Ovary (tissue), 9 donors: ENCODE data around the gene DPYSL5. TPM values are rescaled to one million over a fixed set of nuclear protein-coding genes. Genes with fewer than 3 reads are reported as not detected.

ENCODE experiments used
- DNase-seq, 5 donors: peaks; one replicate each; pipeline ENCODE4 v3.0.0-alpha.2; 2019 to 2020
- H3K27ac ChIP-seq, 2 donors: fragments of 200-600 bp; one replicate each; pipeline versions ENCODE4 v1.5.1 to v1.8.0; 2019 to 2022
- H3K27me3 ChIP-seq: fragments of 200-600 bp; one replicate; pipeline ENCODE4 v1.8.0; 2022
- H3K36me3 ChIP-seq: fragments of 200-600 bp; sonication (generic); one replicate; pipeline ENCODE4 v1.5.1; 2019
- H3K4me1 ChIP-seq: one replicate; pipeline ENCODE4 v1.8.1; 2013; ENCODE audit warnings: mild to moderate bottlenecking, moderate library complexity; ENCODE audit not compliant: insufficient read depth
- H3K4me3 ChIP-seq: fragments of 200-600 bp; sonication (generic); one replicate; pipeline ENCODE4 v1.5.1; 2017
- H3K9me3 ChIP-seq, 2 donors: fragments of 200-600 bp in 1 of 2; sonication (generic) in 1 of 2; one replicate each; pipeline versions ENCODE4 v1.5.1 to v1.8.1; 2013 to 2019; ENCODE audit warnings: mild to moderate bottlenecking in 1 of 2, moderate library complexity in 1 of 2
- EP300 ChIP-seq: sonication (generic); formaldehyde crosslinking; IDR thresholded peaks from one replicate; pipeline ENCODE4 v1.6.1; 2017; ENCODE audit warnings: antibody characterized with exemption
- POLR2A ChIP-seq: fragments of 450-650 bp; IDR thresholded peaks from one replicate; pipeline ENCODE4 v1.6.1; 2017; ENCODE audit warnings: antibody characterized with exemption, mild to moderate bottlenecking, moderate library complexity
- WGBS, 3 donors: extraction: QIAGEN DNeasy Blood & Tissue Kit in 1 of 3; methylation state at CpG; one replicate each; pipeline versions ENCODE4 v1.1.5 to v1.1.7; 2013 to 2017; 5-methylcytosine and 5-hydroxymethylcytosine counted together
- intact Hi-C, 4 donors: fragments of 100-400 bp; cut with DNase I; formaldehyde crosslinking; loops; one replicate each; pipeline versions ENCODE4 v1.11.0 to v1.15.1; 2022 to 2023
- polyA plus RNA-seq, 2 donors: library from polyadenylated mRNA; stranded (reverse); fragments of 200-250 nt in 1 of 2; fragments of 350-450 nt in 1 of 2; fragmentation: Illumina TruSeq in 1 of 2; extraction: RNeasy Lipid Tissue Mini Kit (QIAGEN cat#74804) in 1 of 2; gene quantifications; one replicate each; pipeline ENCODE4 v1.2.3, GENCODE V29; 2013 to 2014
- total RNA-seq, 7 donors: library from RNA; depleted of rRNA in 2 of 7; stranded (reverse); fragments of >200 nt in 2 of 7; fragmentation: NEBNext Ultra II Directional in 3 of 7; extraction: Animal tissue kit (Norgen Biotek cat#: 25700) in 3 of 7; gene quantifications; one replicate each; pipeline versions ENCODE4 v1.1.0 to v1.2.4, GENCODE V29; 2016 to 2023
- TF ChIP-seq, protein P1 (sequence below), 3 donors: fragments of 450-650 bp in 2 of 3; fragments of 200-600 bp in 1 of 3; IDR thresholded peaks; one replicate each; pipeline versions ENCODE4 v1.5.1 to v1.8.0; 2016 to 2022; ENCODE audit warnings: antibody characterized with exemption in 3 of 3, mild to moderate bottlenecking in 1 of 3
- donor health status: DM: no; HTN: no; CAD: no; lungs with moderate emphysema.
- donor health status: DM: no; HTN: no; CAD: no.
- donor health status: Bipolar disorder and iron deficiency.
- donor health status: DM: yes; HTN: yes; CAD: no.
- donor health status: DM: no; HTN: no; CAD: no.
- donor health status: DM: yes; HTN: yes; CAD: no.

DPYSL5 gene
- total and polyA plus RNA-seq, 9 donors, result 0.05 to 0.78 (median 0.17) TPM; not detected in 3

DNA sequence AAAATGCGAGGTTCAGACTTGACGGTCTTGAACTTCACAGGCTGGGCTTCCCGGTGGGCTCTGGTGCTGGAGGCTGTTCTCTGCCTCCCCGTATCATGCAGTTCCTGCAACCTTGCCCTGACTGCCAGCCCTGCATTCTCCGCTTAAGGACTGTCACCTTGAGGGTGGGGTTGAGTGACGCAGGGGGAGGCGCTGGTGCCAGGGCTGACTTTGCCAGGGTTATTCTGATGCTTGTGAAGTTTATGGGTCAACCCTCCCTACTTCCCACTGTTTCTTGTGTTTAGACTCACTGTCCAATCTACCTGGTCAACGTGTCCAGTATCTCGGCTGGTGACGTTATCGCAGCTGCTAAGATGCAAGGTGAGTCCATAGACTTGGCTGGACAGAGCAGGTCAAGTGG, 85.0 kb downstream of the DPYSL5 start:
- intact Hi-C loops, result no loop called here
- TF ChIP-seq EP300 (no peak), POLR2A (no peak)
- DNase-seq, result no peak

DNA sequence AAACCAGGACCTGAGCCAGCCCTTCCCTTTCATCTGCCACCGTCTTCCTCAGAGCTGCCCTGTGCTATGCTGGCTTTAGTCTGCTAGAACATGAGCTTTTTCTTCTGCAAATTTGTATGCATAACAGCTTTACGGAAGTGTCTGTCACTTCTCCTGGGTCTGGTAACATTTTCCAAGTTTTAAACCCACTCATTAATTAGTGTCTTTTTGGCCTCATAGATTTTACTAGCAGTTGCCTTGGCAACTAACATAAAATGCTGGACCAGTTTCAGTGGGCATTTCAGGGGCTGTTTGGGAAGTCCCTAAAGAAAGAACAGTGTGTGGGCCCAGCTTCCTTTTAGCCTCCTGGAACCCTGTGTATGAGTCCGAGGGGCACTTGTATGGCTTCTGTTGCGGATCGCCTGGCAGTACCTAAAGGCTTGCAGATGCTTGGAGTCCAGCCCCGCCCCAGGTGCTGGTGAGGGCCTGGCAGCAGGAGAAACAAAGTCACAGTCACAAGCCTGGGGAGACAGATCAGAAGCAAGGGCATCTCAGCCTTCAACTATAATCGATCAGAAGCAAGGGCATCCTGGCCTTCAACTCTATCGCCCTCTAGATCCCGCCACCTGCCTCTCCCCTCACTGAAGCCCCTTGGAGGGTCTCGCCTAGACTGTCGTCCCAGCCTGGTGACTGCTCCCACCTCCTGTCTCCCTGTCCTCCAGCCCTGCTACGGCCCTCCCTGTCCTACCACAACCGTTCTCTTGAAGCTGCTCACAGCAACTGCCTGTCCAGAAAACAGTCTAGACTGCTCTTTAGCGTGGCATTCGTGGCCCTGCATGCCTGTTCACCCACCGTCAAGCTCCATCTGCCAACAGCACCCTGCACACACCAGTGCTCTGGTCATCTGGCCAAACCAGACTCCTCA, 85.8 kb downstream of the DPYSL5 start:
- WGBS, 3 donors, result 85 to 92% (median 89%) methylated on average over 16 of the region's 16 CpGs
- Histone ChIP-seq H3K27ac (no peak overlapping the region), H3K4me3 (no peak overlapping the region), H3K4me1 (no peaks in the 10 kb centered on the region), H3K9me3 (no peaks in the 10 kb centered on the region), H3K27me3 (no peaks in the 10 kb centered on the region), H3K36me3 (no peaks in the 10 kb centered on the region)
- intact Hi-C loops, result no loop called here
- TF ChIP-seq, protein P1, sequence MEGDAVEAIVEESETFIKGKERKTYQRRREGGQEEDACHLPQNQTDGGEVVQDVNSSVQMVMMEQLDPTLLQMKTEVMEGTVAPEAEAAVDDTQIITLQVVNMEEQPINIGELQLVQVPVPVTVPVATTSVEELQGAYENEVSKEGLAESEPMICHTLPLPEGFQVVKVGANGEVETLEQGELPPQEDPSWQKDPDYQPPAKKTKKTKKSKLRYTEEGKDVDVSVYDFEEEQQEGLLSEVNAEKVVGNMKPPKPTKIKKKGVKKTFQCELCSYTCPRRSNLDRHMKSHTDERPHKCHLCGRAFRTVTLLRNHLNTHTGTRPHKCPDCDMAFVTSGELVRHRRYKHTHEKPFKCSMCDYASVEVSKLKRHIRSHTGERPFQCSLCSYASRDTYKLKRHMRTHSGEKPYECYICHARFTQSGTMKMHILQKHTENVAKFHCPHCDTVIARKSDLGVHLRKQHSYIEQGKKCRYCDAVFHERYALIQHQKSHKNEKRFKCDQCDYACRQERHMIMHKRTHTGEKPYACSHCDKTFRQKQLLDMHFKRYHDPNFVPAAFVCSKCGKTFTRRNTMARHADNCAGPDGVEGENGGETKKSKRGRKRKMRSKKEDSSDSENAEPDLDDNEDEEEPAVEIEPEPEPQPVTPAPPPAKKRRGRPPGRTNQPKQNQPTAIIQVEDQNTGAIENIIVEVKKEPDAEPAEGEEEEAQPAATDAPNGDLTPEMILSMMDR (IDR thresholded peaks at IDR 0.05), result no peak
- TF ChIP-seq EP300 (no peak), POLR2A (no peak)
- DNase-seq, result no peak

More for the DNA sequence above, 85.0 kb downstream of the DPYSL5 start:
- 72 to 78% (median 75%) methylated on average over 11 of the region's 11 CpGs for WGBS, 3 donors
- Histone ChIP-seq H3K4me3 (no peak overlapping the region), H3K27ac (no peak overlapping the region), H3K4me1 (no peaks in the 10 kb centered on the region), H3K36me3 (no peaks in the 10 kb centered on the region), H3K9me3 (no peaks in the 10 kb centered on the region), H3K27me3 (no peaks in the 10 kb centered on the region)

DNA sequence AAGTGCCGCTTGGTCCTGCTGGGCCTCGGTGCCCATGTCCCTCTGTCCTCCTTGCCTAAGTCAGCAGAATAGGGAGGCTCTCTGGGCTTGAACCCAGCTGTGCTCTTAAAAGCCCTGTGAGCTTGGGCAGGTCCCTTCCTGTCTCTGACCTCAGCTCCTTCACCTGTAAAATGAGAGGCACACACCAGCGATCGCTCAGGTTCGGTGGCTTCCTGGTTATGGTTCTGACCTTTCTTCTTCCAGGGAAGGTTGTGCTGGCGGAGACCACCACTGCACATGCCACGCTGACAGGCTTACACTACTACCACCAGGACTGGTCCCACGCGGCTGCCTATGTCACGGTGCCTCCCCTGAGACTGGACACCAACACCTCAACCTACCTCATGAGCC, 86.4 kb downstream of the DPYSL5 start:
- WGBS, 3 donors, result 86 to 94% (median 92%) methylated on average over 10 of the region's 10 CpGs
- TF ChIP-seq EP300 (no peak), POLR2A (no peak)
- H3K27me3 ChIP-seq, result no peaks in the 10 kb centered on the region
- no peak overlapping the region for H3K27ac ChIP-seq
- no peaks in the 10 kb centered on the region for H3K4me1 ChIP-seq
- H3K9me3 ChIP-seq, result no peaks in the 10 kb centered on the region
- intact Hi-C loops, result no loop called here
- H3K36me3 ChIP-seq, result no peaks in the 10 kb centered on the region
- no peak for DNase-seq
- no peak overlapping the region for H3K4me3 ChIP-seq

DNA sequence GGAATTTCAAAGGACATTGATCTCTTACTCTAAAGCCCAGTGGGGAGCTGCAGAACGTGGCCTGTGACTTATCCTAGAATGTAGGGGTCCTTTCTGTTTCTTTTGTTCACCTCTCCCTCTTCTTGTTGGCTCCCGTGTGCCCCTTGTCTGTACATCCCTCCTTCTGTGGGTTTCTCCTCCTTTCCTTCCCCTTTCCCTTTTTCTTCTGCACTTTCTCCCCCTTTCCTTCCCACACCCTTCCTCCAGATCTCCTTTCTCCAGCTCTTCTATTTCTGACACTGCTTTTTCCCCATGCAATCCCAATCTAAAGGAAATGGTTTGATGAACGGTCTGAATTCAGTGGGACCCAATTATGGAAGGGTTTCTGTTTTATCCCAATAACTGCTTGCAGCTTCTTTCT, 87.1 kb downstream of the DPYSL5 start:
- Histone ChIP-seq H3K27me3 (no peaks in the 10 kb centered on the region), H3K4me3 (no peak overlapping the region), H3K36me3 (no peaks in the 10 kb centered on the region), H3K4me1 (no peaks in the 10 kb centered on the region), H3K9me3 (no peaks in the 10 kb centered on the region), H3K27ac (no peak overlapping the region)
- TF ChIP-seq, protein P1 (IDR thresholded peaks at IDR 0.05), result no peak
- TF ChIP-seq EP300 (no peak), POLR2A (no peak)
- intact Hi-C loops, result no loop called here
- WGBS, 3 donors, result 78 to 86% (median 78%) methylated on average over 3 of the region's 3 CpGs
- DNase-seq, result no peak

- DNase-seq, result no peak
- Histone ChIP-seq H3K27ac (no peak overlapping the region), H3K4me1 (no peaks in the 10 kb centered on the region), H3K9me3 (no peaks in the 10 kb centered on the region), H3K27me3 (no peaks in the 10 kb centered on the region), H3K4me3 (no peak overlapping the region), H3K36me3 (no peaks in the 10 kb centered on the region)
- TF ChIP-seq POLR2A, result no peak
- TF ChIP-seq, protein P1 (IDR thresholded peaks at IDR 0.05), result no peak
- TF ChIP-seq EP300, result no peak
- intact Hi-C loops, result no loop called here
- WGBS, 3 donors, result 58 to 71% (median 67%) methylated on average over 5 of the region's 5 CpGs
Observed at GRCh38 chr2:26936855-26937254, 88.9 kb downstream of the DPYSL5 start.
